Measurements from ENCODE around the gene NTN3. TPM values are rescaled to one million over a fixed set of nuclear protein-coding genes. Genes with fewer than 3 reads are reported as not detected.

Gene NTN3
- total and polyA plus RNA-seq, 4 donors = 0.42 TPM; not detected in 3

- ATAC-seq (ENCODE audit: low FRiP score) (no peak), DNase-seq (no peak)
- whole genome bisulfite sequencing, 2 donors = 1 to 2% methylated on average over 20 of the region's 20 CpGs
- Histone ChIP-seq H3K27me3 (ENCODE audit: control insufficient read depth in 1 of 2, insufficient read depth in 2 of 2, low read length in 1 of 2) (no peaks in the 10 kb centered on the region), H3K27ac (ENCODE audit: low read depth in 1 of 2, low read length in 2 of 2) (no peak overlapping the region), H3K36me3 (ENCODE audit: control insufficient read depth in 1 of 2, insufficient read depth in 2 of 2, low read length in 1 of 2) (no peaks in the 10 kb centered on the region), H3K4me3 (ENCODE audit: low read length in 2 of 2) (no peak overlapping the region), H3K9me3 (ENCODE audit: control insufficient read depth, low read length) (no peaks in the 10 kb centered on the region), H3K4me1 (ENCODE audit: control insufficient read depth in 1 of 2, insufficient read depth in 2 of 2, low read length in 2 of 2) (no peaks in the 10 kb centered on the region)
- intact Hi-C loops (cut with DNase I) = no loop called here
Observed at GRCh38 chr16:2460391-2460713, 10.7 kb upstream of the NTN3 start.

DNA sequence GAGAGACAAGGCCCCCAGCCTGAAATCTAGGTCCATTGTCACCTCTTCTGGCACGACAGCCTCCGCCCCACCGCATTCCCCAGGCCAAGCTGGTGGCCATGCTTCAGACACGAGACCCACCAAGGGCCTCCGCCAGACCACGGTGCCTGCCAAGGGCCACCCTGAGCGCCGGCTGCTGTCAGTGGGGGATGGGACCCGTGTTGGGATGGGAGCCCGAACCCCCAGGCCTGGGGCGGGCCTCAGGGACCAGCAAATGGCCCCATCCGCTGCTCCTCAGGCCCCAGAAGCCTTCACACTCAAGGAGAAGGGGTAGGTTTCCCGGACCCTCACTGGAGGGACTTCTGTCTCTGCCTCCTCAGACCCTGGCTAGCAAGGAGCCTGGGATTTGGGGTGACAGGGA lies 10.2 kb upstream of the NTN3 start:
- WGBS, 2 donors = 76 to 78% methylated on average over 13 of the region's 13 CpGs
- Histone ChIP-seq H3K27ac (ENCODE audit: low read depth in 1 of 2, low read length in 2 of 2) (no peak overlapping the region), H3K36me3 (ENCODE audit: control insufficient read depth in 1 of 2, insufficient read depth in 2 of 2, low read length in 1 of 2) (no peaks in the 10 kb centered on the region), H3K4me3 (ENCODE audit: low read length in 2 of 2) (no peak overlapping the region), H3K9me3 (ENCODE audit: control insufficient read depth, low read length) (no peaks in the 10 kb centered on the region), H3K4me1 (ENCODE audit: control insufficient read depth in 1 of 2, insufficient read depth in 2 of 2, low read length in 2 of 2) (no peaks in the 10 kb centered on the region), H3K27me3 (ENCODE audit: control insufficient read depth in 1 of 2, insufficient read depth in 2 of 2, low read length in 1 of 2) (no peaks in the 10 kb centered on the region)
- ATAC-seq (ENCODE audit: low FRiP score) = no peak
- DNase-seq = no peak
- intact Hi-C loops (cut with DNase I) = no loop called here

- no peaks in the 10 kb centered on the region for H3K9me3 ChIP-seq (ENCODE audit: control insufficient read depth, low read length)
- no peaks in the 10 kb centered on the region for H3K4me1 ChIP-seq (ENCODE audit: control insufficient read depth in 1 of 2, insufficient read depth in 2 of 2, low read length in 2 of 2)
- H3K4me3 ChIP-seq (ENCODE audit: low read length in 2 of 2) = no peak overlapping the region
- H3K27ac ChIP-seq (ENCODE audit: low read depth in 1 of 2, low read length in 2 of 2) = no peak overlapping the region
- H3K36me3 ChIP-seq (ENCODE audit: control insufficient read depth in 1 of 2, insufficient read depth in 2 of 2, low read length in 1 of 2) = no peaks in the 10 kb centered on the region
- DNase-seq (no peak), ATAC-seq (ENCODE audit: low FRiP score) (no peak)
- H3K27me3 ChIP-seq (ENCODE audit: control insufficient read depth in 1 of 2, insufficient read depth in 2 of 2, low read length in 1 of 2) = no peaks in the 10 kb centered on the region
- intact Hi-C loops (cut with DNase I) = no loop called here
- 91 to 94% methylated on average over 23 of the region's 23 CpGs for WGBS, 2 donors
Observed at GRCh38 chr16:2462031-2462866, 8.8 kb upstream of the NTN3 start.

- no peak overlapping the region for H3K4me3 ChIP-seq (ENCODE audit: low read length in 2 of 2)
- H3K27me3 ChIP-seq (ENCODE audit: control insufficient read depth in 1 of 2, insufficient read depth in 2 of 2, low read length in 1 of 2) = no peaks in the 10 kb centered on the region
- intact Hi-C loops (cut with DNase I) = no loop called here
- no peaks in the 10 kb centered on the region for H3K36me3 ChIP-seq (ENCODE audit: control insufficient read depth in 1 of 2, insufficient read depth in 2 of 2, low read length in 1 of 2)
- no peak overlapping the region for H3K27ac ChIP-seq (ENCODE audit: low read depth in 1 of 2, low read length in 2 of 2)
- no peaks in the 10 kb centered on the region for H3K4me1 ChIP-seq (ENCODE audit: control insufficient read depth in 1 of 2, insufficient read depth in 2 of 2, low read length in 2 of 2)
- no peak for ATAC-seq (ENCODE audit: low FRiP score)
- DNase-seq = no peak
- WGBS, 2 donors = 78 to 87% methylated on average over 12 of the region's 12 CpGs
- no peaks in the 10 kb centered on the region for H3K9me3 ChIP-seq (ENCODE audit: control insufficient read depth, low read length)
Observed at GRCh38 chr16:2464333-2464732, 6.8 kb upstream of the NTN3 start.

GRCh38 chr16:2465653-2466415 lies 5.3 kb upstream of the NTN3 start:
- Histone ChIP-seq H3K27me3 (ENCODE audit: control insufficient read depth in 1 of 2, insufficient read depth in 2 of 2, low read length in 1 of 2) (no peaks in the 10 kb centered on the region), H3K4me1 (ENCODE audit: control insufficient read depth in 1 of 2, insufficient read depth in 2 of 2, low read length in 2 of 2) (no peaks in the 10 kb centered on the region), H3K27ac (ENCODE audit: low read depth in 1 of 2, low read length in 2 of 2) (no peak overlapping the region), H3K36me3 (ENCODE audit: control insufficient read depth in 1 of 2, insufficient read depth in 2 of 2, low read length in 1 of 2) (no peaks in the 10 kb centered on the region), H3K9me3 (ENCODE audit: control insufficient read depth, low read length) (no peaks in the 10 kb centered on the region), H3K4me3 (ENCODE audit: low read length in 2 of 2) (no peak overlapping the region)
- WGBS, 2 donors = 87 to 88% methylated on average over 12 of the region's 12 CpGs
- intact Hi-C loops (cut with DNase I) = no loop called here
- no peak for DNase-seq
- no peak for ATAC-seq (ENCODE audit: low FRiP score)

DNA sequence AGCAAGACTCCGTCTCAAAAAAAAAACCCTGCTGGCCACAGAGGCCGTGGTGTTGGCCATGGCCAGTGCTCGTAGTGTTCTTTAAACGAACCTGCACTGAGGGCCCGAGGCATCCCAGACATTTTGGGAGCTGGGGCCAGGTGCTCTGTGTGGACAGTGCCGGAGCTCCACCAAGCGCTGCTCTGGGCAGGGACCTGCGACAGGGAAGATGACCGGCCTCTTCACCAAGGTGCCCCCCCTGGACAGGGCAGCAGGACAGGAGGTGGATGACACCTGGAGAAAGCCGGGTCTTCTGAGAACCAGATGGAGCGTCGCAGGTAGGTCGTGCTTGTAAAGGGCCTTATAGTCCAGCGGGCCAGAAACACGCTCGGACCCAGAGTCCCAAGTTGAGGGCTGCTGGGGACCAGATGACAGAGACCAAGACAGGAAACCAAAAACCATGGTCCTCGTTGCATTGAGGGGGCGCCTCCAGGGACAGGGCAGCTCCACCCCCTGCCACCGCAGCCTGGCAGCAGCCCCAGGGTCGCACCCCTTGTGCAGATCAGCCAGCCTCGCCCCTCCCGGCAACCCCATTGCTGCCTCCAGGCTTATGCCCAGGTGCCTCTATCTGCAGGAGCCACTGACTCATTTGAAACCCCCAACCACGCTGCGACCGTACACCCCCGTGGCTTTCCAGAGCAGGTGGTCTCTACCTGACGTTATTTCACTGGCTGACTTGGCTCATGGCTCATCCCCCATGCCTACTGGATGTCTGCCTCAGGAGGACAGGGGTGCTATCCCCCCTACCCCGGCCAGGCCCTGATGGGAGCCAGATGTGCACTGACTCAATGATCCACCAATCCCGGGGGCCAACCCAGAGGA lies 4.2 kb upstream of the NTN3 start:
- Histone ChIP-seq H3K27ac (ENCODE audit: low read depth in 1 of 2, low read length in 2 of 2) (no peak overlapping the region), H3K9me3 (ENCODE audit: control insufficient read depth, low read length) (no peaks in the 10 kb centered on the region), H3K27me3 (ENCODE audit: control insufficient read depth in 1 of 2, insufficient read depth in 2 of 2, low read length in 1 of 2) (no peaks in the 10 kb centered on the region), H3K36me3 (ENCODE audit: control insufficient read depth in 1 of 2, insufficient read depth in 2 of 2, low read length in 1 of 2) (no peaks in the 10 kb centered on the region), H3K4me1 (ENCODE audit: control insufficient read depth in 1 of 2, insufficient read depth in 2 of 2, low read length in 2 of 2) (no peaks in the 10 kb centered on the region), H3K4me3 (ENCODE audit: low read length in 2 of 2) (no peak overlapping the region)
- ATAC-seq (ENCODE audit: low FRiP score) (no peak), DNase-seq (no peak)
- WGBS, 2 donors = 80 to 81% methylated on average over 29 of the region's 29 CpGs
- intact Hi-C loops (cut with DNase I) = no loop called here

DNA sequence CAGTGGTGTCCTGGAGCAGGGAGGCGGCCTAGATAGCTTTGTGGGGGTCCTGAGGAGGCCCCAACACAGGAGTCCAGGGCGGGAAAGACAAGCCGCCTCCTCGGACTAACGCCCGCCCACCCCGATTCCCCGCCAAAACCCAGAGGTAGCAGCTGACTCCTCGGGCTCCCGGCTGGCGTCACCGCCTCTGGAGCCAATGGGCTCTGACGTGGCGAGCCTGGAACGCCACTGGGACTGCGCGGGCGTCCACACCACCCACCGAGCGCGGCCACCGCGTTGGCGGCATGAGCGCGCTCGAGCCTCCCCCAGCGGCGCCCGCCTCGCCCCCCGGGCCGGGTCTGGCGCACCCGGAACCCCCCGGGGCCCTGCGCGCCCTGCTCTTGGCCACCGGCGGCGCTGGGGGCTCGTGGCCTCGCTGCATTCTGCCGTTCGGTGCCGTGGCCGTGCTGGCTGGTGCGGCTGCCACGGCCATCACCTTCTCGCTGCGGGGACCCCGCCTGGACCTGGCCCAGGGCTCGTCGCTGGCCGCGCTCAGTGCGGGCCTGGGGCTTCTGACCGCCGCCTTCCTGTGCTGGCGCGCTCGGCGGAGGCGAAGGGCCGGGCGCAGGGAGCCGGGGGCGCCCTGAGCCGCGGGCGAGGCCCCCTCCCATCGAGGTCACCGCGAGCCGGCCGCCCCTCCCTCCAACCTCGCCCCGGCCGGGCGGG lies 3.4 kb upstream of the NTN3 start:
- DNase-seq (peak; percentile 84 to 94), ATAC-seq (ENCODE audit: low FRiP score) (peak; percentile 77)
- Histone ChIP-seq H3K27ac (ENCODE audit: low read depth in 1 of 2, low read length in 2 of 2) (no peak overlapping the region), H3K9me3 (ENCODE audit: control insufficient read depth, low read length) (no peaks in the 10 kb centered on the region), H3K4me1 (ENCODE audit: control insufficient read depth in 1 of 2, insufficient read depth in 2 of 2, low read length in 2 of 2) (no peaks in the 10 kb centered on the region), H3K36me3 (ENCODE audit: control insufficient read depth in 1 of 2, insufficient read depth in 2 of 2, low read length in 1 of 2) (no peaks in the 10 kb centered on the region), H3K27me3 (ENCODE audit: control insufficient read depth in 1 of 2, insufficient read depth in 2 of 2, low read length in 1 of 2) (no peaks in the 10 kb centered on the region), H3K4me3 (ENCODE audit: low read length in 2 of 2) (peak overlapping the region; percentile 17 to 43)
- intact Hi-C loops (cut with DNase I) = no loop called here
- WGBS, 2 donors = 1% methylated on average over 61 to 80 of the region's 80 CpGs

- DNase-seq (no peak), ATAC-seq (ENCODE audit: low FRiP score) (peak; percentile 8)
- intact Hi-C loops (cut with DNase I) = no loop called here
- H3K27me3 ChIP-seq (ENCODE audit: control insufficient read depth in 1 of 2, insufficient read depth in 2 of 2, low read length in 1 of 2) = no peaks in the 10 kb centered on the region
- WGBS, 2 donors = 0% methylated on average over 33 to 38 of the region's 38 CpGs
- no peak overlapping the region for H3K27ac ChIP-seq (ENCODE audit: low read depth in 1 of 2, low read length in 2 of 2)
- peak overlapping the region; percentile 17 to 43 for H3K4me3 ChIP-seq (ENCODE audit: low read length in 2 of 2)
- no peaks in the 10 kb centered on the region for H3K9me3 ChIP-seq (ENCODE audit: control insufficient read depth, low read length)
- no peaks in the 10 kb centered on the region for H3K4me1 ChIP-seq (ENCODE audit: control insufficient read depth in 1 of 2, insufficient read depth in 2 of 2, low read length in 2 of 2)
- H3K36me3 ChIP-seq (ENCODE audit: control insufficient read depth in 1 of 2, insufficient read depth in 2 of 2, low read length in 1 of 2) = no peaks in the 10 kb centered on the region
Observed at GRCh38 chr16:2468233-2468724, 2.8 kb upstream of the NTN3 start.
